SK-N-SH (cell line): ENCODE data around the gene PUDP. TPM values are rescaled to one million over a fixed set of nuclear protein-coding genes. Genes with fewer than 3 reads are reported as not detected.

ENCODE experiments used
- CTCF ChIA-PET: fragments of 300-600, 350-600 bp; formaldehyde crosslinking; extraction: SDS; loops from one replicate; lab custom pipeline; 2021; lab: Yijun Ruan, JAX
- POLR2A ChIA-PET: fragments of 350-600 bp; sonication (Branson Sonifier 250); formaldehyde crosslinking; extraction: SDS; loops from one replicate; lab custom pipeline; 2020; ENCODE audit warnings: antibody characterized with exemption, inconsistent platforms; lab: Yijun Ruan, JAX
- DNase-seq: peaks from one replicate; pipeline ENCODE4 v3.0.0; 2012
- H2AFZ ChIP-seq: fragments of 200-600 bp; sonication (generic); 2 replicates; pipeline ENCODE4 v1.8.1; 2016; ENCODE audit warnings: antibody characterized with exemption, mild to moderate bottlenecking, low read depth
- H3F3A ChIP-seq: fragments of 200-600 bp; sonication (generic); replicated peaks from 2 replicates; pipeline ENCODE3; 2016; ENCODE audit warnings: antibody characterized with exemption, mild to moderate bottlenecking; ENCODE audit not compliant: insufficient read depth
- H3K27ac ChIP-seq, 2 experiments: fragments of 200-500 bp in 1 of 2; fragments of 200-600 bp in 1 of 2; sonication (Bioruptor generic) in 1 of 2; sonication (generic), shearing (Covaris generic) in 1 of 2; 2 replicates each; pipeline versions ENCODE4 v1.5.1 to v1.6.1; 2014 to 2016; ENCODE audit warnings: low read depth in 2 of 2, inconsistent platforms in 1 of 2, low read length in 1 of 2, mild to moderate bottlenecking in 1 of 2, mixed read lengths in 1 of 2
- H3K27me3 ChIP-seq: fragments of 200-600 bp; sonication (generic), shearing (Covaris generic); 2 replicates; pipeline ENCODE4 v1.6.1; 2016; ENCODE audit warnings: mixed run types; ENCODE audit not compliant: insufficient read depth
- H3K36me3 ChIP-seq, 2 experiments: fragments of 200-500 bp in 1 of 2; fragments of 200-600 bp in 1 of 2; sonication (Bioruptor generic) in 1 of 2; sonication (generic) in 1 of 2; replicated peaks in 1 of 2; 2 replicates each; pipeline versions ENCODE3 to v1.5.1; 2014 to 2016; ENCODE audit warnings: low read length in 1 of 2, mild to moderate bottlenecking in 1 of 2; ENCODE audit not compliant: insufficient read depth in 2 of 2, control insufficient read depth in 1 of 2
- H3K4me1 ChIP-seq, 2 experiments: fragments of 200-500 bp in 1 of 2; fragments of 200-600 bp in 1 of 2; sonication (Bioruptor generic) in 1 of 2; sonication (generic), shearing (Covaris generic) in 1 of 2; 2 replicates each; pipeline versions ENCODE4 v1.5.1 to v1.6.1; 2014 to 2016; ENCODE audit warnings: low read depth in 1 of 2, low read length in 1 of 2, mixed run types in 1 of 2; ENCODE audit not compliant: insufficient read depth in 2 of 2, control insufficient read depth in 1 of 2
- H3K4me2 ChIP-seq: fragments of 200-600 bp; sonication (generic), shearing (Covaris generic); 2 replicates; pipeline ENCODE4 v1.6.1; 2017; ENCODE audit warnings: mixed run types
- H3K4me3 ChIP-seq, 2 experiments: fragments of 200-500 bp in 1 of 2; fragments of 200-600 bp in 1 of 2; sonication (Bioruptor generic) in 1 of 2; sonication (generic), shearing (Covaris generic) in 1 of 2; 2 replicates each; pipeline versions ENCODE4 v1.5.1 to v1.8.1; 2014 to 2016; ENCODE audit warnings: low read depth in 2 of 2, inconsistent platforms in 1 of 2, low read length in 1 of 2, mild to moderate bottlenecking in 1 of 2, mixed read lengths in 1 of 2, moderate library complexity in 1 of 2
- H3K79me2 ChIP-seq: fragments of 200-600 bp; sonication (generic); 2 replicates; pipeline ENCODE4 v1.8.1; 2017; ENCODE audit warnings: mild to moderate bottlenecking; ENCODE audit not compliant: insufficient read depth
- H3K9ac ChIP-seq: fragments of 200-600 bp; sonication (generic); 2 replicates; pipeline ENCODE4 v1.6.1; 2017; ENCODE audit warnings: mixed run types
- H3K9me2 ChIP-seq: fragments of 200-600 bp; sonication (generic); 2 replicates; pipeline ENCODE4 v1.6.1; 2017; ENCODE audit warnings: mixed run types
- H3K9me3 ChIP-seq: fragments of 200-600 bp; sonication (generic); 2 replicates; pipeline ENCODE4 v1.6.1; 2017; ENCODE audit warnings: mixed run types, mild to moderate bottlenecking, moderate library complexity
- H4K20me1 ChIP-seq: fragments of 200-600 bp; sonication (generic); 2 replicates; pipeline ENCODE4 v1.6.1; 2017; ENCODE audit warnings: mild to moderate bottlenecking, mixed run types; ENCODE audit not compliant: insufficient read depth
- CHD2 ChIP-seq: fragments of 150-350 bp; IDR thresholded peaks from 2 replicates; pipeline ENCODE4 v1.6.1; 2018; ENCODE audit warnings: low read length; ENCODE audit not compliant: partially characterized antibody
- ELF1 ChIP-seq: IDR thresholded peaks from 2 replicates; pipeline ENCODE4 v1.4.0; 2012
- EP300 ChIP-seq, 2 experiments: IDR thresholded peaks; 2 replicates each; pipeline versions ENCODE4 v1.4.0 to v1.6.1; 2012; ENCODE audit warnings: borderline replicate concordance in 1 of 2, low read depth in 1 of 2, low read length in 1 of 2
- EZH2phosphoT487 ChIP-seq: fragments of 200-600 bp; sonication (generic); IDR thresholded peaks from 2 replicates; pipeline ENCODE4 v1.6.1; 2017; ENCODE audit warnings: low read depth, mixed run types, mild to moderate bottlenecking, antibody characterized with exemption, moderate library complexity, borderline replicate concordance
- FOSL2 ChIP-seq: IDR thresholded peaks from 2 replicates; pipeline ENCODE4 v1.4.0; 2012; ENCODE audit warnings: low read depth, mild to moderate bottlenecking, moderate library complexity, borderline replicate concordance
- FOXM1 ChIP-seq: IDR thresholded peaks from 2 replicates; pipeline ENCODE4 v1.4.0; 2012; ENCODE audit warnings: low read depth, mild to moderate bottlenecking
- GABPA ChIP-seq: IDR thresholded peaks from 2 replicates; pipeline ENCODE4 v1.4.0; 2012; ENCODE audit warnings: low read depth, mild to moderate bottlenecking
- GATA2 ChIP-seq: sonication (generic); formaldehyde crosslinking; IDR thresholded peaks from 2 replicates; pipeline ENCODE4 v1.5.0; 2020; ENCODE audit warnings: mild to moderate bottlenecking, missing genetic modification reagents
- MAX ChIP-seq: IDR thresholded peaks from 2 replicates; pipeline ENCODE4 v1.4.0; 2012; ENCODE audit warnings: low read depth
- MXI1 ChIP-seq: IDR thresholded peaks from 2 replicates; pipeline ENCODE4 v1.6.1; 2012; ENCODE audit warnings: mild to moderate bottlenecking, low read depth, low read length, improper control_type of control experiment
- NRF1 ChIP-seq: IDR thresholded peaks from 2 replicates; pipeline ENCODE4 v1.6.1; 2012; ENCODE audit warnings: low read depth, mild to moderate bottlenecking, low read length
- PBX3 ChIP-seq: IDR thresholded peaks from 2 replicates; pipeline ENCODE4; 2012
- RAD21 ChIP-seq: IDR thresholded peaks from 2 replicates; pipeline ENCODE4 v1.6.1; 2012; ENCODE audit warnings: mild to moderate bottlenecking, low read length
- RCOR1 ChIP-seq: fragments of 150-350 bp; IDR thresholded peaks from 2 replicates; pipeline ENCODE4 v1.6.1; 2017; ENCODE audit warnings: antibody characterized with exemption, low read length
- SMC3 ChIP-seq: IDR thresholded peaks from 2 replicates; pipeline ENCODE4 v1.6.1; 2012; ENCODE audit warnings: low read depth, low read length, improper control_type of control experiment
- TCF12 ChIP-seq: IDR thresholded peaks from 2 replicates; pipeline ENCODE4 v1.4.0; 2012
- USF1 ChIP-seq: IDR thresholded peaks from 2 replicates; pipeline ENCODE4 v1.4.0; 2012; ENCODE audit warnings: low read depth, borderline replicate concordance
- USF2 ChIP-seq: fragments of 150-350 bp; IDR thresholded peaks from 2 replicates; pipeline ENCODE4 v1.6.1; 2017; ENCODE audit warnings: antibody characterized with exemption, low read length, low read depth, borderline replicate concordance
- YY1 ChIP-seq: IDR thresholded peaks from 2 replicates; pipeline ENCODE4 v1.4.0; 2012; ENCODE audit warnings: low read depth, mild to moderate bottlenecking
- WGBS: methylation state at CpG from one replicate; pipeline ENCODE4 v1.1.6; 2017; ENCODE audit warnings: low lambda C conversion rate; 5-methylcytosine and 5-hydroxymethylcytosine counted together
- polyA plus RNA-seq, 3 experiments: library from polyadenylated mRNA; depleted of rRNA; stranded (reverse); fragments of >200 nt; gene quantifications; 2 replicates each; pipeline ENCODE4 v1.2.3, GENCODE V29; 2012
- TF ChIP-seq, protein P1 (sequence below): fragments of 200-600 bp; sonication (generic); IDR thresholded peaks from 2 replicates; pipeline ENCODE4 v1.6.1; 2017; ENCODE audit warnings: antibody characterized with exemption, mild to moderate bottlenecking, moderate library complexity

The PUDP gene
- polyA plus RNA-seq, 1 of the 3 experiments (the other 2 are of a cell fraction): 23.0 TPM

DNA sequence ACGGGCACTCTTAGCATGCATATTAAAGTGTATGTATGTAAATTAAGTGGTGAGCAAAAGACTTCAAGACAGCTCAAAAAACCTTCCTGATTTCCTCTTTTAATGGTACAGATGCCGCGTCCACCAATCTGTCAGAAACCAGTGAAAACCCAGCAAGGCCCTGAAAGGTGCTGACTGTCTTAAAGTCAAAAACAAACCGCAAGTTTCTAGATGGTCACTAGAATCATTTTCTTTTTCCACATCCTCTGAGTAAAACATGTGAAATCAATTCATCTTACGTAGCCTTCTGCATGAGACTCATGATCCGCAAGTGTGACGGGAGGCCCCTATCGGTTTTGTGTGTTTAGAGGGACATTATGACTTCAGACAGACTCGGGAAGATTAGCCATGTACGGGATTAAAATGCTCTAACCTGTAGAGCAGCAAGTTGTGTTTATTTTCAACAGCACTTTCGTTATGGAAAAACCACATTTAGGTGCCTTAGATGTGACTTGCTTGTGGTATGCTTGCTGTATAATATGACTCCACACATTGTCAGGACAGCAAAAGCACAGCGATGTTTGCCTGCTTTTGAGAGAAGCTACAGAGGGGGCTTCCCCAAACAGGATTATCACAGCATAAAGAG, 88.6 kb downstream of the PUDP start:
- ChIA-PET POLR2A (no interaction called here), CTCF (no interaction called here)
- no peak overlapping the region for H2AFZ ChIP-seq

More for the DNA sequence above, 88.6 kb downstream of the PUDP start:
- H4K20me1 ChIP-seq: no peaks in the 10 kb centered on the region; the same call in 1 of the 2 replicates
- no peaks in the 10 kb centered on the region for H3K9me3 ChIP-seq
- no peaks in the 10 kb centered on the region; a peak in 1 of 4 replicates for H3K4me1 ChIP-seq
- no peak overlapping the region for H3K4me2 ChIP-seq
- no peaks in the 10 kb centered on the region; the same call in 1 of the 2 replicates for H3K79me2 ChIP-seq
- no peaks in the 10 kb centered on the region for H3K27me3 ChIP-seq
- TF ChIP-seq USF1: no peak
- TF ChIP-seq FOSL2: no peak
- TF ChIP-seq SMC3: no peak
- no peak for TF ChIP-seq GATA2
- no peak for TF ChIP-seq YY1
- no peak for TF ChIP-seq FOXM1
- no peak for TF ChIP-seq ELF1
- no peak for TF ChIP-seq EP300 (IDR thresholded peaks at IDR 0.05; ENCODE audit: borderline replicate concordance in 1 of 2, low read depth in 1 of 2, low read length in 1 of 2)
- no peak for TF ChIP-seq MXI1
- no peak for TF ChIP-seq NRF1
- TF ChIP-seq TCF12: no peak
- no peak for TF ChIP-seq MAX
- no peak for TF ChIP-seq RCOR1
- TF ChIP-seq PBX3: no peak
- no peak for TF ChIP-seq GABPA
- no peak for TF ChIP-seq USF2
- TF ChIP-seq, protein P1, sequence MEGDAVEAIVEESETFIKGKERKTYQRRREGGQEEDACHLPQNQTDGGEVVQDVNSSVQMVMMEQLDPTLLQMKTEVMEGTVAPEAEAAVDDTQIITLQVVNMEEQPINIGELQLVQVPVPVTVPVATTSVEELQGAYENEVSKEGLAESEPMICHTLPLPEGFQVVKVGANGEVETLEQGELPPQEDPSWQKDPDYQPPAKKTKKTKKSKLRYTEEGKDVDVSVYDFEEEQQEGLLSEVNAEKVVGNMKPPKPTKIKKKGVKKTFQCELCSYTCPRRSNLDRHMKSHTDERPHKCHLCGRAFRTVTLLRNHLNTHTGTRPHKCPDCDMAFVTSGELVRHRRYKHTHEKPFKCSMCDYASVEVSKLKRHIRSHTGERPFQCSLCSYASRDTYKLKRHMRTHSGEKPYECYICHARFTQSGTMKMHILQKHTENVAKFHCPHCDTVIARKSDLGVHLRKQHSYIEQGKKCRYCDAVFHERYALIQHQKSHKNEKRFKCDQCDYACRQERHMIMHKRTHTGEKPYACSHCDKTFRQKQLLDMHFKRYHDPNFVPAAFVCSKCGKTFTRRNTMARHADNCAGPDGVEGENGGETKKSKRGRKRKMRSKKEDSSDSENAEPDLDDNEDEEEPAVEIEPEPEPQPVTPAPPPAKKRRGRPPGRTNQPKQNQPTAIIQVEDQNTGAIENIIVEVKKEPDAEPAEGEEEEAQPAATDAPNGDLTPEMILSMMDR: no peak
- no peak for TF ChIP-seq RAD21
- no peak for TF ChIP-seq CHD2
- TF ChIP-seq EZH2phosphoT487: no peak
- WGBS: 93% methylated on average over 12 of the region's 12 CpGs
- no peak for DNase-seq
- no peak overlapping the region for H3K9ac ChIP-seq
- H3K4me3 ChIP-seq: no peak overlapping the region
- no peaks in the 10 kb centered on the region for H3K9me2 ChIP-seq
- peaks cover 4 to 12% of the 10 kb centered on the region in 2 experiments for H3K36me3 ChIP-seq
- no peak overlapping the region for H3K27ac ChIP-seq
- no peaks in the 10 kb centered on the region for H3F3A ChIP-seq
